HepG2 (cell line): ENCODE data around the gene GSTM4. TPM values are rescaled to one million over a fixed set of nuclear protein-coding genes. Genes with fewer than 3 reads are reported as not detected.

Source experiments
- CREBL2 ChIP-seq: sonication (generic); formaldehyde crosslinking; IDR thresholded peaks from 2 replicates; pipeline ENCODE4 v1.8.1; 2023; ENCODE audit warnings: missing genetic modification reagents, mild to moderate bottlenecking, borderline replicate concordance
- EP300 ChIP-seq, 3 experiments: sonication (generic) in 1 of 3; formaldehyde crosslinking in 1 of 3; IDR thresholded peaks; 2 replicates each; pipeline versions ENCODE4 v1.5.1 to v1.6.1; 2011 to 2020; ENCODE audit warnings: low read depth in 2 of 3, low read length in 2 of 3, borderline replicate concordance in 1 of 3, improper control_type of control experiment in 1 of 3, mild to moderate bottlenecking in 1 of 3, missing genetic modification reagents in 1 of 3, moderate library complexity in 1 of 3
- JARID2 ChIP-seq: sonication (generic); formaldehyde crosslinking; IDR thresholded peaks from 2 replicates; pipeline ENCODE4 v1.8.1; 2023; ENCODE audit warnings: missing genetic modification reagents, inconsistent platforms; ENCODE audit not compliant: insufficient replicate concordance
- KDM2A ChIP-seq: sonication (generic); formaldehyde crosslinking; IDR thresholded peaks from 2 replicates; pipeline ENCODE4 v1.4.0; 2020; ENCODE audit warnings: low read depth, missing genetic modification reagents, borderline replicate concordance
- NCOA1 ChIP-seq: sonication (generic); formaldehyde crosslinking; IDR thresholded peaks from 2 replicates; pipeline ENCODE4 v1.9.0; 2021; ENCODE audit warnings: missing genetic modification reagents
- PCBP1 ChIP-seq: fragments of 200-400 bp; formaldehyde crosslinking; IDR thresholded peaks from 2 replicates; pipeline ENCODE4 v1.6.1; 2017; ENCODE audit warnings: mild to moderate bottlenecking, low read depth, low read length, borderline replicate concordance
- PLRG1 ChIP-seq: fragments of 450-650 bp; conservative IDR thresholded peaks from 2 replicates; pipeline ENCODE4 v1.6.1; 2016
- RELA ChIP-seq: sonication (generic); formaldehyde crosslinking; IDR thresholded peaks from 2 replicates; pipeline ENCODE4 v1.4.0; 2020; ENCODE audit warnings: missing genetic modification reagents
- ZNF225 ChIP-seq: sonication (generic); formaldehyde crosslinking; IDR thresholded peaks from 2 replicates; pipeline ENCODE4 v1.4.0; 2020; ENCODE audit warnings: mild to moderate bottlenecking, missing genetic modification reagents
- ZNF280B ChIP-seq: sonication (generic); formaldehyde crosslinking; IDR thresholded peaks from 2 replicates; pipeline ENCODE4 v1.5.0; 2020; ENCODE audit warnings: missing genetic modification reagents, mild to moderate bottlenecking, borderline replicate concordance
- ZNF3 ChIP-seq: IDR thresholded peaks from 2 replicates; pipeline ENCODE4 v1.7.0; 2017; ENCODE audit warnings: inconsistent platforms
- ZNF562 ChIP-seq: sonication (generic); formaldehyde crosslinking; IDR thresholded peaks from 2 replicates; pipeline ENCODE4 v1.8.0; 2022; ENCODE audit warnings: missing genetic modification reagents, borderline replicate concordance
- ZNF609 ChIP-seq: sonication (generic); formaldehyde crosslinking; IDR thresholded peaks from 2 replicates; pipeline ENCODE4 v1.4.0; 2020; ENCODE audit warnings: mild to moderate bottlenecking, missing genetic modification reagents, borderline replicate concordance
- ZNF790 ChIP-seq: sonication (generic); formaldehyde crosslinking; IDR thresholded peaks from 2 replicates; pipeline ENCODE4 v1.8.0; 2022; ENCODE audit warnings: missing genetic modification reagents, mild to moderate bottlenecking, borderline replicate concordance
- ZSCAN12 ChIP-seq: sonication (generic); formaldehyde crosslinking; IDR thresholded peaks from 2 replicates; pipeline ENCODE4 v1.9.0; 2021; ENCODE audit warnings: mild to moderate bottlenecking, missing genetic modification reagents
- polyA plus RNA-seq, 8 experiments: library from polyadenylated mRNA; depleted of rRNA in 3 of 8; stranded (reverse) in 7 of 8; unstranded in 1 of 8; fragments of >200 nt; fragmentation: Illumina TruSeq in 4 of 8; extraction: Trizol in 4 of 8; gene quantifications; 2 replicates each; pipeline versions ENCODE4 v1.2.1 to v1.2.3, GENCODE V29; 2011 to 2016; ENCODE audit warnings: low read depth in 4 of 8, missing spikeins in 1 of 8, mixed read lengths in 1 of 8; ENCODE audit not compliant: insufficient read depth in 1 of 8
- total RNA-seq, 5 experiments: library from RNA; depleted of rRNA; stranded (reverse); fragments of >200 nt; fragmentation: Illumina TruSeq; extraction: Trizol; gene quantifications; 2 replicates each; pipeline ENCODE4 v1.2.3, GENCODE V29; 2016; ENCODE audit warnings: low read depth in 1 of 5
- TF ChIP-seq, protein P1 (sequence below): sonication (generic); formaldehyde crosslinking; IDR thresholded peaks from 2 replicates; pipeline ENCODE4 v1.9.0; 2021; ENCODE audit warnings: missing genetic modification reagents, mild to moderate bottlenecking, borderline replicate concordance
- TF ChIP-seq, protein P2 (sequence below): sonication (generic); formaldehyde crosslinking; IDR thresholded peaks from 2 replicates; pipeline ENCODE4 v1.4.0; 2020; ENCODE audit warnings: mild to moderate bottlenecking, missing genetic modification reagents

GSTM4 gene
- total and polyA plus RNA-seq, 2 of the 13 experiments (the other 11 are each of a cell fraction or from before 2014, with no cell fraction given) = 25.3 to 40.8 TPM

DNA sequence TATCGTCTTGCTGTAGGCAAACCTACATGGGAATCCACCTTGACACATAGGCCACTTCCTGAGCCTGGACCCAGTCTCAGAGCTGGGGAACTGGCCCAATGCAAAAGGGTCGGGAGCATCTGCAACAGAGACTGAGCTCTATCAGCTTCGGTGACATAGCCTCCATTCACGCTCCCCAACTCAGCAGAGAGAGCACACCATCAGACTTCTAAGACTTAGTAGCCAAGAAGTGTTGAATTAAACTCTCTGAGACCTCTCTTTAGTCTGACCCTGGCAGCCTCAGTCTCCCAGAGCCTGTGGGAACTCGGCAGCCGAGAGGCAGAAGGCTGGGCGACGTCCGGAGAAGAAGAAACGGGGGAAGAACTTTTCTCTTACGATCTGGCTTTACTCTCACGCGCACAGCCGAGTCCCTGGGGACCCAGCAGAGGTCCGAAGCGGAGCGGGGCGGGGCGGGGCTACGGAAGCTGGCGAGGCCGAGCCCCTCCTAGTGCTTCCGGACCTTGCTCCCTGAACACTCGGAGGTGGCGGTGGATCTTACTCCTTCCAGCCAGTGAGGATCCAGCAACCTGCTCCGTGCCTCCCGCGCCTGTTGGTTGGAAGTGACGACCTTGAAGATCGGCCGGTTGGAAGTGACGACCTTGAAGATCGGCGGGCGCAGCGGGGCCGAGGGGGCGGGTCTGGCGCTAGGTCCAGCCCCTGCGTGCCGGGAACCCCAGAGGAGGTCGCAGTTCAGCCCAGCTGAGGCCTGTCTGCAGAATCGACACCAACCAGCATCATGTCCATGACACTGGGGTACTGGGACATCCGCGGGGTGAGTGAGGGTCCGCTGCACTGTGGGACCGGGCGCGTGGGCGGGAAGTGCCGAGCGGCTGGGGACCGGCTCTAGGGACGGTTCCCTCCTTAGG is at the start of gene GSTM4 (continued):
- TF ChIP-seq, protein P1, sequence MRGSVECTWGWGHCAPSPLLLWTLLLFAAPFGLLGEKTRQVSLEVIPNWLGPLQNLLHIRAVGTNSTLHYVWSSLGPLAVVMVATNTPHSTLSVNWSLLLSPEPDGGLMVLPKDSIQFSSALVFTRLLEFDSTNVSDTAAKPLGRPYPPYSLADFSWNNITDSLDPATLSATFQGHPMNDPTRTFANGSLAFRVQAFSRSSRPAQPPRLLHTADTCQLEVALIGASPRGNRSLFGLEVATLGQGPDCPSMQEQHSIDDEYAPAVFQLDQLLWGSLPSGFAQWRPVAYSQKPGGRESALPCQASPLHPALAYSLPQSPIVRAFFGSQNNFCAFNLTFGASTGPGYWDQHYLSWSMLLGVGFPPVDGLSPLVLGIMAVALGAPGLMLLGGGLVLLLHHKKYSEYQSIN (CRISPR knock-in tag) = no peak
- TF ChIP-seq RELA (CRISPR knock-in tag) (peak; percentile 71; the same call in 1 of the 2 replicates), ZNF790 (CRISPR knock-in tag) (no peak), ZNF609 (CRISPR knock-in tag) (0 out of 2 replicates have a peak, but pooled peaks have one; percentile 42), ZNF280B (CRISPR knock-in tag) (no peak; the same call in 1 of the 2 replicates), EP300 (IDR thresholded peaks at IDR 0.05; ENCODE audit: low read depth in 2 of 2, low read length in 2 of 2) (no peak), EP300 (CRISPR knock-in tag; IDR thresholded peaks at IDR 0.05; ENCODE audit: borderline replicate concordance) (no peak), NCOA1 (CRISPR knock-in tag) (no peak), ZNF562 (CRISPR knock-in tag) (no peak), ZNF225 (no peak), ZSCAN12 (CRISPR knock-in tag) (no peak), CREBL2 (CRISPR knock-in tag) (peak; percentile 53; the same call in 1 of the 2 replicates), PCBP1 (no peak), KDM2A (CRISPR knock-in tag) (peak; percentile 84), JARID2 (no peak), ZNF3 (no peak), PLRG1 (no peak)
- TF ChIP-seq, protein P2, sequence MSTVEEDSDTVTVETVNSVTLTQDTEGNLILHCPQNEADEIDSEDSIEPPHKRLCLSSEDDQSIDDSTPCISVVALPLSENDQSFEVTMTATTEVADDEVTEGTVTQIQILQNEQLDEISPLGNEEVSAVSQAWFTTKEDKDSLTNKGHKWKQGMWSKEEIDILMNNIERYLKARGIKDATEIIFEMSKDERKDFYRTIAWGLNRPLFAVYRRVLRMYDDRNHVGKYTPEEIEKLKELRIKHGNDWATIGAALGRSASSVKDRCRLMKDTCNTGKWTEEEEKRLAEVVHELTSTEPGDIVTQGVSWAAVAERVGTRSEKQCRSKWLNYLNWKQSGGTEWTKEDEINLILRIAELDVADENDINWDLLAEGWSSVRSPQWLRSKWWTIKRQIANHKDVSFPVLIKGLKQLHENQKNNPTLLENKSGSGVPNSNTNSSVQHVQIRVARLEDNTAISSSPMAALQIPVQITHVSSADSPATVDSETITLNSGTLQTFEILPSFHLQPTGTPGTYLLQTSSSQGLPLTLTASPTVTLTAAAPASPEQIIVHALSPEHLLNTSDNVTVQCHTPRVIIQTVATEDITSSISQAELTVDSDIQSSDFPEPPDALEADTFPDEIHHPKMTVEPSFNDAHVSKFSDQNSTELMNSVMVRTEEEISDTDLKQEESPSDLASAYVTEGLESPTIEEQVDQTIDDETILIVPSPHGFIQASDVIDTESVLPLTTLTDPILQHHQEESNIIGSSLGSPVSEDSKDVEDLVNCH (CRISPR knock-in tag) = no peak
